Anterior cingulate cortex (tissue), 58 donors: ENCODE measurements around the gene ZFYVE21.

Experiments
- DNase-seq, 58 donors: peaks; one replicate each; lab custom pipeline; 2025; lab: John Stamatoyannopoulos, UW

Gene ZFYVE21

GRCh38 chr14:103704708-103705107 is 10.9 kb upstream of the ZFYVE21 start:
- no peak for DNase-seq

- no peak for DNase-seq
These were observed 10.5 kb upstream of the ZFYVE21 start for GRCh38 chr14:103705118-103705503.

GRCh38 chr14:103705504-103706284 is 9.9 kb upstream of the ZFYVE21 start:
- no peak for DNase-seq

- DNase-seq = no peak
These were observed 8.9 kb upstream of the ZFYVE21 start for GRCh38 chr14:103706551-103707328.

GRCh38 chr14:103707329-103708263 is 8.0 kb upstream of the ZFYVE21 start:
- no peak for DNase-seq

- DNase-seq = peak in 47 of 58 donors; percentile 24 to 83 (median 55)
These were observed 6.8 kb upstream of the ZFYVE21 start for GRCh38 chr14:103708750-103709187.

GRCh38 chr14:103709814-103710213 is 5.8 kb upstream of the ZFYVE21 start:
- DNase-seq = no peak

GRCh38 chr14:103710771-103711377 is 4.7 kb upstream of the ZFYVE21 start:
- no peak for DNase-seq

GRCh38 chr14:103711516-103712431 is 3.8 kb upstream of the ZFYVE21 start:
- peak in 44 of 58 donors; percentile 32 to 88 (median 64) for DNase-seq

- no peak for DNase-seq
These were observed 2.9 kb upstream of the ZFYVE21 start for GRCh38 chr14:103712633-103713247.

- DNase-seq = no peak
These were observed 2.1 kb upstream of the ZFYVE21 start for GRCh38 chr14:103713304-103714062.

- no peak for DNase-seq
These were observed 1.4 kb upstream of the ZFYVE21 start for GRCh38 chr14:103714063-103714724.

GRCh38 chr14:103716091-103716801 is 636 bp downstream of the ZFYVE21 start:
- DNase-seq = peak in 1 of 58 donors; percentile 44

GRCh38 chr14:103716899-103717411 is 1.3 kb downstream of the ZFYVE21 start:
- no peak for DNase-seq

GRCh38 chr14:103718572-103718971 is 3.0 kb downstream of the ZFYVE21 start:
- DNase-seq = peak in 9 of 58 donors; percentile 25 to 59 (median 40)

- no peak for DNase-seq
These were observed 4.1 kb downstream of the ZFYVE21 start for GRCh38 chr14:103719751-103720150.
